Endothelial cell of umbilical vein (primary cell): ENCODE data around the gene MTARC2. TPM values are rescaled to one million over a fixed set of nuclear protein-coding genes. Genes with fewer than 3 reads are reported as not detected.

ENCODE experiments used
- BruUV-seq: library from RNA; stranded (reverse); fragments of 400-500 nt; replicated peaks from 2 replicates; lab custom pipeline; 2021; lab: Mats Ljungman, UMichigan
- CTCF ChIA-PET: fragments of 300-600, 350-600 bp; sonication (Branson Sonifier 250); formaldehyde crosslinking; loops from one replicate; lab custom pipeline; 2021; ENCODE audit warnings: antibody characterized with exemption, inconsistent platforms; lab: Charles Lee
- POLR2A ChIA-PET: fragments of 300-600, 350-600 bp; sonication (Branson Sonifier 250); formaldehyde crosslinking; loops from one replicate; lab custom pipeline; 2021; ENCODE audit warnings: antibody characterized with exemption, inconsistent platforms; lab: Charles Lee
- DNase-seq: peaks from one replicate; pipeline ENCODE4 v3.0.0-alpha.2; 2011; ENCODE audit warnings: low read depth, low spot score
- FAIRE-seq: peaks from 2 replicates; lab custom pipeline; 2011; peaks lifted over from hg19 to GRCh38; lab: Jason Lieb, UNC
- H2AFZ ChIP-seq: 2 replicates; pipeline ENCODE4 v1.6.0; 2012; ENCODE audit warnings: low read depth, low read length, control low read depth, inconsistent platforms
- H3K27ac ChIP-seq: 2 replicates; pipeline ENCODE4 v1.5.1; 2011; ENCODE audit warnings: low read depth, mild to moderate bottlenecking, control low read depth, low read length, moderate library complexity; ENCODE audit not compliant: insufficient read depth
- H3K27me3 ChIP-seq, 2 experiments: 2 replicates each; pipeline versions ENCODE4 v1.6.0 to v1.6.1; 2011; ENCODE audit warnings: low read length in 2 of 2, mixed read lengths in 1 of 2; ENCODE audit not compliant: control insufficient read depth in 2 of 2, insufficient read depth in 2 of 2
- H3K36me3 ChIP-seq, 2 experiments: 2 replicates in 1 of 2; 3 replicates in 1 of 2; pipeline ENCODE4 v1.5.1; 2011; ENCODE audit warnings: low read length in 2 of 2, mild to moderate bottlenecking in 1 of 2, moderate library complexity in 1 of 2; ENCODE audit not compliant: control insufficient read depth in 2 of 2, insufficient read depth in 2 of 2; ENCODE audit errors: extremely low read depth in 1 of 2
- H3K4me1 ChIP-seq: 3 replicates; pipeline ENCODE4 v1.5.1; 2011; ENCODE audit warnings: mild to moderate bottlenecking, low read length; ENCODE audit not compliant: control insufficient read depth, insufficient read depth; ENCODE audit errors: extremely low read depth
- H3K4me2 ChIP-seq: 2 replicates; pipeline ENCODE4 v1.6.1; 2011; ENCODE audit warnings: low read length, control low read depth, mixed read lengths; ENCODE audit not compliant: insufficient read depth
- H3K4me3 ChIP-seq, 3 experiments: fragments of 200-600 bp in 1 of 3; sonication (generic), shearing (Covaris generic) in 1 of 3; replicated peaks in 1 of 3; 2 replicates each; pipeline ENCODE4 v1.5.1; 2011 to 2016; ENCODE audit warnings: control low read depth in 3 of 3, low read length in 3 of 3, mild to moderate bottlenecking in 2 of 3, inconsistent platforms in 1 of 3, low read depth in 1 of 3, moderate library complexity in 1 of 3; ENCODE audit not compliant: insufficient read depth in 1 of 3
- H3K79me2 ChIP-seq: 2 replicates; pipeline ENCODE4 v1.6.0; 2012; ENCODE audit warnings: low read length, inconsistent platforms; ENCODE audit not compliant: control insufficient read depth, insufficient read depth
- H3K9ac ChIP-seq: replicated peaks from 2 replicates; pipeline ENCODE3; 2011; ENCODE audit warnings: low read length, control low read depth; ENCODE audit not compliant: insufficient read depth; ENCODE audit errors: extremely low read depth
- H3K9me1 ChIP-seq: replicated peaks from 3 replicates; pipeline ENCODE4 v1.6.0; 2011; ENCODE audit warnings: mild to moderate bottlenecking, low read length; ENCODE audit not compliant: control insufficient read depth, insufficient read depth; ENCODE audit errors: extremely low read depth
- H3K9me3 ChIP-seq: replicated peaks from 2 replicates; pipeline ENCODE4 v1.5.1; 2012; ENCODE audit warnings: low read length, inconsistent platforms; ENCODE audit not compliant: control insufficient read depth, insufficient read depth
- H4K20me1 ChIP-seq: replicated peaks from 2 replicates; pipeline ENCODE3; 2011; ENCODE audit warnings: mild to moderate bottlenecking, low read length; ENCODE audit not compliant: control insufficient read depth, insufficient read depth; ENCODE audit errors: extremely low read depth
- EZH2 ChIP-seq: IDR thresholded peaks from 2 replicates; pipeline ENCODE4 v1.6.1; 2012; ENCODE audit warnings: borderline replicate concordance, low read depth, mild to moderate bottlenecking, moderate library complexity, low read length, inconsistent platforms; ENCODE audit not compliant: severe bottlenecking
- FOS ChIP-seq: IDR thresholded peaks from 2 replicates; pipeline ENCODE4 v1.6.1; 2011; ENCODE audit warnings: mild to moderate bottlenecking, low read length, moderate library complexity, borderline replicate concordance; ENCODE audit not compliant: insufficient read depth
- GATA2 ChIP-seq: IDR thresholded peaks from 2 replicates; pipeline ENCODE4 v1.7.0; 2011; ENCODE audit warnings: low read depth, mild to moderate bottlenecking, moderate library complexity, mixed read lengths, low read length; ENCODE audit not compliant: insufficient read length, insufficient read depth
- JUN ChIP-seq: IDR thresholded peaks from 2 replicates; pipeline ENCODE4 v1.6.1; 2011; ENCODE audit warnings: borderline replicate concordance, low read depth; ENCODE audit not compliant: insufficient read length, insufficient read depth
- MYC ChIP-seq: IDR thresholded peaks from one replicate; pipeline ENCODE4 v1.6.1; 2011; ENCODE audit warnings: mild to moderate bottlenecking, low read depth, low read length
- POLR2A ChIP-seq: IDR thresholded peaks from 2 replicates; pipeline ENCODE4 v1.6.1; 2012; ENCODE audit warnings: low read depth, mild to moderate bottlenecking, control low read depth, low read length
- POLR2AphosphoS5 ChIP-seq: IDR thresholded peaks from 2 replicates; pipeline ENCODE4 v1.6.1; 2012; ENCODE audit warnings: low read depth, mild to moderate bottlenecking, control low read depth, low read length, moderate library complexity; ENCODE audit not compliant: insufficient read depth
- dilution Hi-C: fragments of 300-500 bp; cut with MboI; formaldehyde crosslinking; loops from one replicate; pipeline ENCODE4 v1.15.0; 2019; ENCODE audit warnings: low sequenced_read_pairs; ENCODE audit not compliant: extremely low pct_ligation_motif_present
- intact Hi-C: fragments of 100-400 bp; cut with micrococcal nuclease; formaldehyde crosslinking; loops from one replicate; pipeline ENCODE4 v1.10.0; 2022
- polyA plus RNA-seq, 4 experiments: library from polyadenylated mRNA; depleted of rRNA in 3 of 4; stranded (reverse) in 3 of 4; unstranded in 1 of 4; fragments of >200 nt; gene quantifications; 2 replicates each; pipeline versions ENCODE4 v1.2.1 to v1.2.3, GENCODE V29; 2011 to 2012; ENCODE audit warnings: missing spikeins in 1 of 4
- total RNA-seq: library from RNA; stranded (reverse); gene quantifications from 2 replicates; pipeline ENCODE4 v1.2.3, GENCODE V29; 2021
- TF ChIP-seq, protein P1 (sequence below): IDR thresholded peaks from 2 replicates; pipeline ENCODE4 v1.6.1; 2011; ENCODE audit not compliant: insufficient read depth, insufficient read length
- TF ChIP-seq, protein P2 (sequence below), 2 donors: IDR thresholded peaks; 1 replicate in 1 of 2; 2 replicates in 1 of 2; pipeline ENCODE4 v1.5.1; 2011; ENCODE audit warnings: low read length in 2 of 2, mild to moderate bottlenecking in 2 of 2, moderate library complexity in 2 of 2, control low read depth in 1 of 2, inconsistent platforms in 1 of 2, low read depth in 1 of 2; ENCODE audit not compliant: insufficient read depth in 1 of 2; ENCODE audit errors: extremely low read depth in 1 of 2

MTARC2 gene
- total and polyA plus RNA-seq, 2 donors (not counting 3 experiments of a cell fraction or from before 2014, with no cell fraction given) = 9.8 to 14.1 TPM

DNA sequence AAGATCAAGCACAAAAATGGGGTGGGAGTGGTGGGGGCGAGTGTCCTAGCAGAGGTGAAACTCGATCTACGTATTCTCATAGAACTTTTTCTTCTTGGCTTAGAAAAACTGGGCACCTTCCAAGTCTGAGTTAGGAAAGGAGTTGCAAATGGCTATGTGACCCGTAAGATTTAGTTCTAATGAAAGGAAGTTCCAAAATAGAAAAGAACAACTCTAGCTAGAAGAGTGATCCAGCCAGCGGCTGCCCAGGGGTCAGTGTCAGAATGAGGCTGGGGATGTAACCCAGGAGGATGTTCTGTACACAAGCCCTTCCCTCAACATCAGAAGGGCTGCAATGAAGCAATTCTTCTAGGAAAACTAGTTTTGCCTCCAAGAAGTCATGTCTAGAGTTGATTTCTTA, 43.8 kb downstream of the MTARC2 start:
- no TSS peak for BruUV-seq
- H3K27me3 ChIP-seq = no peaks in the 10 kb centered on the region
- TF ChIP-seq EZH2 = no peak
- TF ChIP-seq JUN = no peak
- TF ChIP-seq GATA2 = no peak
- TF ChIP-seq POLR2A = no peak
- no peak for TF ChIP-seq POLR2AphosphoS5
- TF ChIP-seq, protein P1, sequence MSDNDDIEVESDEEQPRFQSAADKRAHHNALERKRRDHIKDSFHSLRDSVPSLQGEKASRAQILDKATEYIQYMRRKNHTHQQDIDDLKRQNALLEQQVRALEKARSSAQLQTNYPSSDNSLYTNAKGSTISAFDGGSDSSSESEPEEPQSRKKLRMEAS = no peak
- TF ChIP-seq, protein P2, sequence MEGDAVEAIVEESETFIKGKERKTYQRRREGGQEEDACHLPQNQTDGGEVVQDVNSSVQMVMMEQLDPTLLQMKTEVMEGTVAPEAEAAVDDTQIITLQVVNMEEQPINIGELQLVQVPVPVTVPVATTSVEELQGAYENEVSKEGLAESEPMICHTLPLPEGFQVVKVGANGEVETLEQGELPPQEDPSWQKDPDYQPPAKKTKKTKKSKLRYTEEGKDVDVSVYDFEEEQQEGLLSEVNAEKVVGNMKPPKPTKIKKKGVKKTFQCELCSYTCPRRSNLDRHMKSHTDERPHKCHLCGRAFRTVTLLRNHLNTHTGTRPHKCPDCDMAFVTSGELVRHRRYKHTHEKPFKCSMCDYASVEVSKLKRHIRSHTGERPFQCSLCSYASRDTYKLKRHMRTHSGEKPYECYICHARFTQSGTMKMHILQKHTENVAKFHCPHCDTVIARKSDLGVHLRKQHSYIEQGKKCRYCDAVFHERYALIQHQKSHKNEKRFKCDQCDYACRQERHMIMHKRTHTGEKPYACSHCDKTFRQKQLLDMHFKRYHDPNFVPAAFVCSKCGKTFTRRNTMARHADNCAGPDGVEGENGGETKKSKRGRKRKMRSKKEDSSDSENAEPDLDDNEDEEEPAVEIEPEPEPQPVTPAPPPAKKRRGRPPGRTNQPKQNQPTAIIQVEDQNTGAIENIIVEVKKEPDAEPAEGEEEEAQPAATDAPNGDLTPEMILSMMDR (IDR thresholded peaks at IDR 0.05; ENCODE audit: extremely low read depth in 1 of 2, insufficient read depth in 1 of 2, low read depth in 1 of 2, low read length in 2 of 2) = no peak
- TF ChIP-seq FOS = no peak
- TF ChIP-seq MYC = no peak
- FAIRE-seq (peak; percentile 8), DNase-seq (no peak)
- peaks cover 5% of the 10 kb centered on the region for H3K4me1 ChIP-seq
- H3K4me2 ChIP-seq = no peak overlapping the region
- H3K9me3 ChIP-seq = no peaks in the 10 kb centered on the region
- intact Hi-C loops (no loop called here), dilution Hi-C loops (no loop called here)
- H3K4me3 ChIP-seq = no peak overlapping the region
- H3K27ac ChIP-seq = no peak overlapping the region
- no peaks in the 10 kb centered on the region for H3K79me2 ChIP-seq
- no peak overlapping the region for H2AFZ ChIP-seq
- ChIA-PET CTCF (interaction anchor here (1.2 kb wide), 1 partner anchor 573 kb away, joined by 3 read pairs; no protein-coding TSS in a partner anchor), POLR2A (no interaction called here)
- H3K9ac ChIP-seq = no peak overlapping the region
- H4K20me1 ChIP-seq = no peaks in the 10 kb centered on the region
- H3K9me1 ChIP-seq = no peaks in the 10 kb centered on the region
- no peaks in the 10 kb centered on the region for H3K36me3 ChIP-seq
